Dermis microvascular lymphatic vessel endothelial cell (primary cell): ENCODE data around the gene LYST. TPM values are rescaled to one million over a fixed set of nuclear protein-coding genes. Genes with fewer than 3 reads are reported as not detected.

Experiments
- DNase-seq, 2 donors: peaks; one replicate each; pipeline versions ENCODE4 v3.0.0 to v3.0.0-alpha.2; 2010; ENCODE audit warnings: low read depth in 2 of 2
- total RNA-seq: library from RNA; depleted of rRNA; stranded (reverse); fragments of >200 nt; gene quantifications from 2 replicates; pipeline ENCODE4 v1.2.1, GENCODE V29; 2014

The LYST gene
- total RNA-seq, 1 donor from 2014 or later: 10.3 TPM

DNA sequence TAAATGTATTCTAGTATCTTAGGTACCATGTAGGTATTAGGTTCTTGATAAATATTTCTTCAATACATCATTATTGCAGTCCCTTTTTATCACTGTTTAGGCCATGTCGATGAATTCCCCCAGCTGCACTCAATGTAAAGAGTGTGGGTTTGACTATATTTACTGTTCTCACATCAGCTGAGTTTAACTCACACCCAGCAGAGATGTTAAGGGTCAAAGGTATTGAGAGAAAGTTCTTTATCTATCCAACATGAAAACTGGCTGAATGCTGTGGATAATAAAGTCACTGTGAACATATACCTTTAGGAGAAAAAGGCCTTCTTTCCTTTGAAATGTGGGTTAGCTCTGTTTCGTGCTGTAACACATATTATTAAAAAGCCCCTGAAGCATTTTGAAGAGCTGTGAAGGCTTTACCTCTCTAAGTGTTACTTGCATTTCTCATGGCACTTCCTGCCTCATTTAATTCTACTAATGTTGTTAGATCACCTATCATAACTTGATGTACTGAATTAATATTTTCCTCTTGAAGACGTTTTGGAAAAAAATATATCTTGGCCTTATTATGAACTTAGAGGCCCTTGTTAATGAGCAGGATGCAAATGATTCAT, 19.1 kb upstream of the LYST start:
- no peak for DNase-seq

DNA sequence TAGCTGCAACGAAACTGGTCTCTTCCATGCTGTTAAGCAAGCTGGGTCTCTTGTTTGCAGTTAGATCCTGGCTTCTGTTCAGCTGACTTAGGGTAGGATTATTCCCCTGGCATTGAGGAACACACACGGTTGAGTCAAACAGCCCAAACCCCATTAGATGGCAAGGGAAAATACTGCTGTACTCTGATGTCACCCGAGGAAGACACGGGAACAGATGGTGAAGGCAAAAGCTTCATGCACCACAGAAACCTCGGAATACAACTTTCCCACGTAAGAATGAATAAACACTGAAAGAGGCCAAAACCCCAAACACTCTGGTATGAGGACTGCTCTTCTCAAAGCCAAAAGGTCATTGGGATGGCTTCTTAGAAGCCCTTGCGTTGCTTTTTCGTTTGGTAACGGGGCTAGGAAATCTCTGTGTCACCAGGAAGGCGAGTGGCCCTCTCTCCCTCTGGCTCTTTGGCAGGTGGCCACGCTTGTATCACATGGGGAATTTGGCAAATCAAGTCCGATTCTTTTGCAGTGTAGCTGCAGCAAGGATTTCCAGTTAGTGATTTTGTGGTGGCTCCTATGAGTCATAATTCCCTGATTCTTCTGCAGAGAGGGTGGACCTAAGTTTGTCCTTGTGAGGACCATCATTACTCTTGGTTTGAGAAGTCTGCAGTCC, 16.7 kb upstream of the LYST start:
- peak; percentile 77 to 79 for DNase-seq

DNA sequence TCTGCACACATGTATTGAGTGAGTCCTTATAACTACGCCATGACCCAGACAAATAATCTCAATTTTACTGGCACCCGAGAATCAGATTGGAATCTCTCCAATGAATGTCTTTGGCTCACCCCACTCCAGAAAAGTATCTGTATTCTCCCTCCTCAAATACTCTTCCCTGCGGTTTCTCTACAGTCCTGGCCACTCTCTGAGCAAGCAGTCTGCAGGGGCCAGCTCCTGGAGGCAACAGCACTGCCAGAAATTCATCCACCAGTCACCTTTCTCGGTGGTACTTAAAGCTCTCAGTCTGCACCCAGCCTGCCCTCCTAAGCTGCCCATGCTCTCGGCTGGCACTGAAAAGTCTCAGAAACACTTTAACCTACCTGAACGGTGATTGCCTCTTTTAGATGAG, 16.1 kb upstream of the LYST start:
- DNase-seq: no peak

DNA sequence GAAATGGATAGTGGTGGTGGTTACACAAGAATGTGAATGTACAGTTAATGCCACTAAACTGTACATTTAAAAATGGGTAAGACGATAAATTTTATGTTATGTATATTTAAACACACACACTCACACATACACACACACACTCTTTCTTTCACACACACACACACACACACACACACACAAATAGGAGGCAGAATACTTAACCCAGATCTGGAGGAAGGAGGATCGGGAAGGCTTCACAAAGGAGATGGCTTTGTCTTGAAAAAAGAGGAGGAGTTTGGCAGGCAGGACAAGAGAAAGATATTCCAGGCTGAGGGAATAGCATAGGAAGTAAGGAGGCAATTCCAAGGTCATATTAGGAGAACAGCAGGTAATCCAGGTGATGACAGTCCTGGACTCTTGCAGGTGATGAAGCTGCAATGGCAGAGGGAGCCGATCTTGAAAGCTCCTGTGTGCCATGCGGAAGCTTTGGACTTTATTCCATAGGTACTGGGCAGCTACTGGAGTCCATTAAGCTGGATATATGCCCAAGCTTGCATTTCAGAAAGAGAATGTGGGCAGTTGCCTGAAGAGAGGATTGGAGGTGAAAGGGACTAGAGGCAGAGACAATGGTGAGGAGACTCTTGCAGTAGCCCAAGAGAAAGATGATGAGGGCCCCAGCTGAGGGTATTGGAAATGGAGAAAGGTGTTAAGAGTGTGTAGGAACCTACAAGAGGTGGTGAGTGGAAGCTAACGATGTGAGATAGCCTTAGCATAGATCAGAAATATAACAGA, 15.4 kb upstream of the LYST start:
- DNase-seq: no peak

DNA sequence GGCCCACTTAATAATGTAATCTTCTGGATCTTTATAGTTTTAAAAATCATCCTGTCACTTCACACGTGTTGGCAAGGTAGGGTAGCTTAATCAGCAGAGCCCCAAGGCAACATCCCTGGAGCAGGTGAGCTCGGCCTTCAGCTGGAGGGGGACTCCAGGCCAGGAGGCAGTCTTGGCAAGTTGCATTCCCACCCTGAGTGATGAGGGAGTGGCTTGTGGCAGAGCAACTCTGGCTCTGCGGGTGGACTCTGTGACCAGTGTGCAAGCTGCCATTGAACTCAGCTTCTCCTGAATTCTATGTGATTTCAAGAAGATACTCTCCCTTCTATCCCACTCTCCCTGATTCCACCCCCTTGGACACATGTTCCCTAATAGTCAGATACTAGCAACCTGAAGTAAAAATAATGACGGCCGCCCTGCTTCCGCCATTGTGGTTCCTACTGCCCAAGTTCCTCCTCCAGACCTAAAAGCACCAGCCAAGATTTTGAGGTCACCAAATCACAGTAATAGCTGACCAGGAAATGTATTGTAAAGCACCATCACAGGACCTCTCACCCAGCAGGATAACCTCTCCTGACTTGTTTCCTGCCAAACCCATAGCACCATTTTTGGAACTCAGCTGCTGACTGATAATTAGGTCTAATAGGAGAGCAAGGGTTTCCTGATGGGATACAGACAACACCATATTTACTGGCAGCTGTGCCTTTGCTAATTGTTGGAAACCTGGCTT, 11.5 kb upstream of the LYST start:
- peak; percentile 56 to 76 for DNase-seq

DNA sequence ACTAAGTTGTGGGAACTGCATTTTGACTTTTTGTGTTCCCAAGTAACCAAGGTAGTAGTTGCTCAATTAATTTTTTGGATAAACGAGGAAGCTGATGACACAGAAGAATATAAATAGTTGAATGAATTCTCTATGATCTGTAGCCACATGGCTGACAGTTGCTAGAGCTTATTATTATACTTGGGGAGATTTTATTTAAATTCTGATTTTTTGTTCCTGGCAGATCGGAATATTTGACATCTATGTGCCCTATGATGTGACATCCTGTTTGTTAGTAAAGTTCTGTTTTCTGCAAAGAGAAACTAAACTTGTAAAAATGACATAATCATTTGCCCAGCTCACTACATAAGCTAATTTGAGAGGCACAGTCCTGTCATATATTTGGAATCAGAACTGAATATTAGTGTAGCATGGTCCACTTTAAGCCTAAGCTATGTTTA, 9.7 kb upstream of the LYST start:
- no peak for DNase-seq

DNA sequence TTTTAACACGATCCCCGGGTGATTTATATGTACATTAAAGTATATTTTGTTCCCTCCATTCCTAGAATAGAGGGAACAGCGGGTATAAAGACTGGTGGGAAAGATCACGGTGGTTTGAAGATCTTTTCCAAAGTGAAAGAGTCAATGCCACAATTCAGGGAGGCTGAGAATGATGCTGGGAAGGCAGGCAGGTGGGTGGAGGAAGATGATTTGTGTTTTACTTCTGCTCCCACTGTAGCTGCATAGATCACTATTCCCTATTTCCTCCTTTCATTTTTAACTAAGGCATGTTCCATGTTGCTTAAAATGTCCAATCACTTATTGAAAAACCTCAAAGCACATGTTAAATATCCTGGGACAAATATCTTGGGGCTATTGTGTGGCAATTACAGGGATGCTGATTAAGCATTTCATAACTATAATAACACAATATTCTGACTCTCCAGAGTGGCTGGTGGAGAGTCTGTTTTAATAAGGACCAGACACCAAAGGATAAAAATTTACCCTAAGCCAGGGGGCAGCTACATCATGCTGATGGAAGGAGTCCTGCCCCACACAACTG, 8.4 kb upstream of the LYST start:
- no peak for DNase-seq

DNA sequence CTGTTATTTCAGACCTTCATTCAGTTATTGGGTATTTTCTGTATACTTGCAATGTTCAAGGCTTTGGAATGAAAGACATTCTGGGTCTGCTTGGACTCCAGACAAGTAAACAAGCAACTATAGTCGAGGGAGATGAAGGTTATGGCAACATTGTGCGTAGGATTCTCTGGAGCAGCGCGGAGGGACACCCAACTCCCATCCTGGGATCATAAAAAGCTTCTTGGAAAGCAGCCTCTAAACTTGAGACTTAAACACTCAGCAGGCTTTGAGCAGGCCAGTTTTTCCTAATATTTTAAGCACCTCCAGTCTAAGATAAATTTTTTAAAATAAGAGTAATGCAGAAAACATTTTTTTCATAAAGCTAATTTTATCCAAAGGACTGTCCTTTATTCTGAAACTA, 7.6 kb upstream of the LYST start:
- DNase-seq: no peak

DNA sequence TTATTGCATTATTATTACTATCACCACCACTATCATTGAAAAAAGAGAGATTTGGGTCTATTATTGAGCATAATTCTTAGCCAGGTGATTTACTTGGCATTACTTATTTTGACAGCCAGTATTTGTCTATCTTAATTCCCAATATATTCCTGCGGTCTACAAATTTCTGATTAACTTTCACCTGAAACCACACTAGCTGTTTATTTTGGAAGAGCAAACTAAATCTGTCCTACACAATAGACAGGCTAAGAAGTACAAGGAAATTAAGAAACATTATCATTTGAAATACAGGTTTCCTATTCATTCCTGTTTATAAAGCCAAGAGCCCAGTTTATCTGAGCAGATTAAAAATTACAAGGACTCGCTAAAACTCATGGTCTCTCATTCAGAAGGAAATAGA, 6.9 kb upstream of the LYST start:
- peak in 1 of 2 donors; percentile 29 for DNase-seq

DNA sequence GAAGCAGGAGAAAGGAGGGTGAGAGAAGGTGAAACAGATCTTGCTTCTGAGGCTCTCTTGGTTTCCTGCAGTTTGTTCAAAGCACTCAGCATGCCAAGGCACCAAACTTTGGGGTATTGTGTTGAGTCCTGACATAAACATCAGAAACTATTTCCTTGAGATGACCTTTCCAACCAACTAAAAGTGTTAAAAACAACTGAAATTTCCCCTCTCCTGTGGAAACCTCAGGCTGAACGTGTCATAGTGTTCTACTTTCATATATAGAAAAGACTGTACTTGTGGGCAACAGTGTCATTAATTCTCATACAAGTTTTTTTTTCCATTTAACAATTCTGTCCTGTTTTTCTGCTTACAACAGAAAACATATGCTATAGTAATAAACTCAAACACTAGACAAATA, 6.3 kb upstream of the LYST start:
- DNase-seq: peak in 1 of 2 donors; percentile 55

DNA sequence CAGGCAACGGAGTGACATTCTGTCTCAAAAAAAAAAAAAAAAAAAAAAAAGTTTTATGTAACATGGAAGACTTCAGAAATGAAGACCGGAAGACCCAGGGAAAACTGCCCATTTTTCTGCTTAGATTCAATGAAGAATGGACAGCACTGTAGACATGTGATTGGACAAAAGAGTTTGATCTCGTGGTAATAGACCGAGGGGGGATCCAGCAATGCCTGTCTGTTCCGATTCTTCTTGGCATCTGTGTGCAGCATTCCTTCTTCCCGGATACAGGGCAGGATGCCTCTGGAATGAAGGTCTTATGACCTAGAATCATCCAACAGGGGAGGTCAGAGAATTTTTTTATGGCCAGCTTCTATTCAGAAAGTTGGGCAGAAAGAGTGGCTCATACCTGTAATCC, 5.6 kb upstream of the LYST start:
- DNase-seq: no peak

DNA sequence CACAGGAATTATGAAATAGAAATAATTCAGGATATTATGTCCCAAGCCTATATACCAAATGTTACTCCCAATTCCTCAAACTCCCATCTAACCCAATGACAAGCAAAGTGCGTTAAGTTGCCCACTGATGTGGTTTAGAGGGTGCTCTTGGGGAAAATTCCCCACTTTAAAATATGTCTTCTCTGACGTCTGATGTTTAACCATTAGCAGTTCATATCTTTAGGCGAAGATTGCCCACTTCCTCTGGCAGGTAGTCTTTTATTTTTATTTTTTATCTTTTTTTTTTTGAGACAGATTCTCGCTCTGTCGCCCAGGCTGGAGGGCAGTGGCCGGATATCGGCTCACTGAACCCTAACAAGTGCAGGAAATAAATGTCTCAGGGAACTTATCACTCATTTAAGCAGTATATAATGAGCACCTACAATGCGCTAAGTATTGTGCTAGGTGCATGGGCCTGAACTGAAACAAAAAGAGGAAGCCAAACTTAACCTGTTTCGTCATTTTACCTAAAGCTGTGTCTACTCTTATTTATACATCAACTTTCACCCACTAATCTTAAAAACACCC, 1.3 kb upstream of the LYST start:
- DNase-seq: no peak

DNA sequence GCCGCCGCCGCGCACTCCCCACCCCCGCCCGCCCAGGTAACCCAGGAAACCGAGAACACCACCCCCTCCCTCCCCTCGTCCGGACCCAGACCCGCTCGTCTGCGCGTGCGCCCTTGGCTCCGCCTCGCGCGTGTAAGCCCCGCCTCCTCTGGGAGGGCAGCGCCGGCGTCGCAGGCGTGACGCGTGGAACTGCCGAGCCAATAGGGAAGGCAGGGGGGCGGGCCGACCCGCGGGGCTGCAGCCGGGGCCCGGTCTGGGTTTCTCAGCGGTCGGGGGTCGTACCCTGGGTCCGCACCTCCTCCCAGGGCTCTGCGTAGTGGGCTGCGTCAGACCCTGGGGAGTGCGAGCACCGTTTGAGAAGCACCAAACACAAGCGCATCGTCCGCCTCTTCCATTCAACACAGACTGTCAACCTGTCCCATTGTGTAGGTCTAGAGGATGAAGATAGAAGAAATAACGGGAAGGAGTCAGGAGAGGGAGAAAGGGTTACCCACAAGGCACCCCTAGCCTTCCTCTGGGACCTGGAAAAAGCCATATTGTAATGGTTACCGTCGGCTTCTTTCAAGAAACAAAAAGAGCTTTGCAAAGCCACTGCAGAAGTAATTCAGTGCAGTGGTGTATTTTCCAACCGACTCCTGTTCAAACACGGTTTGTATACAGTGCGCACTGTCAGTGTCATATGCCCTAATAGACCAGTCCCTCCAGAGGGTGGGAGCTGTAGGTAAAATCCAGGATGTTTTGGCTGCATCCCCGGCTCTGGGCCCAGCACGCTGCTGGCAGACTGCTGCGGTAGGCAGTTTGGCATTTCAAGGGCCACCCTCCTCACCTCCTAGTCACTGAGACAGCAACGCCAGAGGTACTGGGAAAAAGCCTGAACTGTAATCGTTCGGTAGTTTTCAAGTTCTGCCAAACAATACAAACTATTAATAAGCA, 473 bp upstream of the LYST start:
- peak; percentile 66 to 91 for DNase-seq

DNA sequence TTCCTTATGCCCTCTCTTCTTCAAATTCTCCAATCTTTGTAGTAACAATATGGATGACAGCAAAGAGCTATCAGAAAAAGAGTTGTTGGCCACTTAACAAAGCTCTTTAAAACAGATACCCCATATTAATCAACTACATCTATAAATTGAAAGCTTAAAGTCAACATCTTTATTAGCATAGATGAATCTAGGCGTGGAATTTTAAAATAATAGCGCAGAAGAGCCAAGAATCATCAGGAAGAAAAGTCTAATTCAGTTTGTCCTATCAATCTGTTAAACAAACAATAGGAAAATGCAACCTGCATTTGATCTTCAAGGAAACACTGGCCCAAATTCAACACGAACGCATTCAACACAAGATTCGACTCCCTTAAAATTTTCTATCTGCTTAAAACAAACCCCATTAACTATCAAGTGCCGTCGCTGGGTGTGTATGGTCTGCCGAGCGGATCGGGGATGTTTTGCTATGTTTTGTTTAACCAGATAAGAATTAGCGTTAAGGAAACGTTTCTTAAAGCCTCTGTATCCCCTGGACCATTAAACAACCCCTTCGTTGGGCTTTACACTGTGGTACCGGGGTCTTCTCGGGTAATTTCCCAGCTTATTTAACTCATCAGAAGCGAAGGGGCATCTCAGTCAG, 1.0 kb downstream of the LYST start:
- no peak for DNase-seq

DNA sequence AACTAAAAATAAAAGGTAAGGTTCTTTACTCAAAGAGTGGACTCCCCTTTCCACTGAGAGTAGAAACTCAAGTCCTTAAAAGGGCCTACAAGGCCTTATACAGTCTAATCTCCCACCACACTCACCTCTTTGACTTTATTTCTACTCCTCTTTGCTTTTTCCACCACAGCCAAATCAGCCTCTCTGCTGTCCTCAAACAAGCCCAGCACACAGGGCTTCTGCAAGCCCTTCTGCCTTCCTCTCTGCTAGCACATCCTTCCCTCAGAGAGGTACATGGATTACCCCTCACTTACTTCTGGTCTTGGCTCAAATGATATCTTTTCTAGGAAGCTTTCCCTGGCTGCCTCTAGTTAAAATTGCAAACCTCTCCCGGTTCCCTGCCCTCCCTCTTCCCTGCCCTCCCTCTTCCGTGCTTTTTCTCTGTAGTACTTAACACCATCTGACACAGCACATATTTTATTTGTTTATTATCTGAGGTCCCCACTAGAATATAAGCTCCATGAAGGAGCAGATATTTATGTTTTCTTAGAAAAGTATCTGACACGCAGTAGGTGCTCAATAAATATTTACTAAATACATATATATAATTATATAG, 1.7 kb downstream of the LYST start:
- DNase-seq: no peak

DNA sequence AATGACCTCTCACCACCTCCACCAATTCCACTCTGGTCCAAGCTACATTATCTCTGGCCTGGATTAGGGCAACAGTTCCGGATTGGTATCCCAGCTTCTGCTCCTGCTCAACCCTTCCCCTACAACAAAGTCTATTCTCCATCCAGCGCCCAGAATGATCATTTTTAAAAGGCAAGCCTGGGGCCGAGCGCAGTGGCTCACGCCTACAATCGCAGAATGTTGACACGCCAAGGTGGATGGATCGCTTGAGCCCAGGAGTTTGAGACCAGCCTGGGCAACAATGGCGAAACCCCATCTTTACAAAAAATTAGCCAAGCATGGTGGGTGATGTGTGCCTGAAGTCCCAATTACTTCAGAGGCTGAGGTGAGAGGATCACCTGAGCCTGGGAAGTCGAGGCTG, 2.2 kb downstream of the LYST start:
- no peak for DNase-seq

DNA sequence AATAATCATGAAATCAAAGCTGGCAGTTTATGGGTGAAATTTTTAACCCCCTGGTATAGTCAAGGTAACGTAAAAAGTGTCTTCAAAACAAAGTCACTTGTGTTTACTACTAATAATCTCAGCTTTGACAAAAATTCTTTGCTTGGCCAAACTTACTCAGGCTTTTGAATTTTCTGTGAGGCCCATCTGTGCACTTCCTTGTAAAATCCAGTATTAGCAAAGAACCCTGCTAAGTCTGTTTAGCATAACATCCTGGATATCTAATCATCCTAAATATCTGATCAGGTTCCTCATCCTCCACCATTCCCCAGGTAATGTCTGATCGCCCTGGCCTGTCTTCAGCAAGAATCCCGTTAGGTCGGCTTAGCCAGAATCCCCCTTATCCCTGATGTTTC, 3.0 kb downstream of the LYST start:
- no peak for DNase-seq

DNA sequence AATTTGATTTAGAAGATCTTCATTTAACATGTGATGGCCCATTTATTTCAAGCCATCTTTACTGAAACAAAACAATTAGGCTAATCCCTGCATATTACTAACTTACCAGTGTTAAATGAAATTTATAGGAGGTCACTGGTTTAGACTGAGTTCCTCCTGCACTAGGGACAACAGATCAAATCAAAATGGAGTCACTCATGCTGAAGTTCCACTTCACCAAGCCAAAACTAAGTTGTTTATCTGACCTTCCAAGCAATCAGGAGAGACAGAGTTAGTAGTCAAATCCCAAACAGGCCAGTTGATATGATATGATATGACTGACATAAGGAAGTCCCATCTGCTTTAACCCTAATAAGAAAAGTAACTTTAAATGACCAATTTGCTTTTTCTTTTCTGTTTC, 4.8 kb downstream of the LYST start:
- DNase-seq: no peak

DNA sequence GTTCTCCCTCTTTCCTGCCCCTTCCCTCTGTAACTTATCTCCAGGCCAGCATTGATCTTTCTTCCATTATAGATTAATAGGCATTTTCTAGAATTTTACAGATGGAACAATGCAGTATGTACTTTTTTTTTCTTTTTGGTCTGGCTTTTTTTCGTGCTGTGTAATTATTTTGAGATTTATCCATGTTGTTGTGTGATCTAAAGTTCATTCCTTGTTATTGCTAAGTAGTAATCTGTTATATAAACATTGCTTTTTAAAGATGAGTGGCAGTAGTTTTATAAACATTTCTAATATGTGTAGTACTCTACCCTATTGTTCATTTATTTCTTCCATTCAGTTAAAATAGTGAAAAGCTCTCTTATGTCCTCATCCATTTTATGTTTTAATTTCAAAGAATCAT, 5.9 kb downstream of the LYST start:
- DNase-seq: no peak

DNA sequence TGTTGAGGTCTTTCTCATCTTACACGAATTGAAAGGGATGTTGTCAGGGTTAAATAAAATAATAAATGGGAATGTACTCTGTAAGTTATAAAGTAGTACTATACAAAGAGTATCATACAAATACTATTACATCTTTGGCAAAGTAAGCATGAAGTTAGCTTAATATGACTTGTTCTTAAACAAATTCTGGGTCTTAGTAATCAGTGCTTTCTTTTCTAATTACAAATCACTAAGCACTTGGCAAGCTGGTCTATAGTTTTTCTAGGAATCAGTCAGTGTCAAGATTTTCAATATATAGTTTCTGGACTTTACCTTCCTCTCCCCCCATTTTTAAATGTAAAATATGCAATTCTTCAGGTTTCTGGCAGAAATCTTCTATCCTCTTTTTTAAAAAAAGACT, 6.9 kb downstream of the LYST start:
- DNase-seq: no peak
